Spinal cord (tissue), 10 donors: ENCODE data around the gene ADH4. TPM values are rescaled to one million over a fixed set of nuclear protein-coding genes. Genes with fewer than 3 reads are reported as not detected.

Experiments used
- DNase-seq, 6 donors: peaks; one replicate each; pipeline versions ENCODE4 v3.0.0 to v3.0.0-alpha.2; 2013 to 2015; ENCODE audit warnings: low spot score in 6 of 6, low read depth in 4 of 6
- H3K27ac ChIP-seq: one replicate; pipeline ENCODE4 v1.5.1; 2013; ENCODE audit warnings: low read depth, low read length, control low read depth
- H3K27me3 ChIP-seq: one replicate; pipeline ENCODE4 v1.6.1; 2013; ENCODE audit warnings: low read length; ENCODE audit not compliant: control insufficient read depth, insufficient read depth
- H3K36me3 ChIP-seq: one replicate; pipeline ENCODE4 v1.6.1; 2013; ENCODE audit warnings: low read length; ENCODE audit not compliant: control insufficient read depth, insufficient read depth
- H3K4me1 ChIP-seq: one replicate; pipeline ENCODE4 v1.6.1; 2013; ENCODE audit warnings: low read length; ENCODE audit not compliant: control insufficient read depth, insufficient read depth
- H3K4me3 ChIP-seq: one replicate; pipeline ENCODE4 v1.5.1; 2013; ENCODE audit warnings: low read depth, low read length, control low read depth
- H3K9me3 ChIP-seq: one replicate; pipeline ENCODE4 v1.6.1; 2013; ENCODE audit warnings: low read length; ENCODE audit not compliant: control insufficient read depth, insufficient read depth
- WGBS: methylation state at CpG from one replicate; pipeline ENCODE4 v1.1.5; 2013; ENCODE audit warnings: missing lambda C conversion rate; ENCODE audit not compliant: insufficient coverage; 5-methylcytosine and 5-hydroxymethylcytosine counted together
- polyA plus RNA-seq, 2 donors: library from polyadenylated mRNA; unstranded; fragments of 120-200 nt; gene quantifications; one replicate each; pipeline ENCODE4 v1.2.1, GENCODE V29; 2013; ENCODE audit not compliant: insufficient read length in 2 of 2
- total RNA-seq, 2 donors: library from RNA; depleted of rRNA in 1 of 2; stranded (reverse); fragments of 120-200 nt in 1 of 2; fragments of >200 nt in 1 of 2; gene quantifications; one replicate each; pipeline versions ENCODE4 v1.2.3 to v1.2.4, GENCODE V29; 2013 to 2014
- donor health status: healthy.

ADH4 gene
- total and polyA plus RNA-seq, 4 donors, result 0.26 TPM; not detected in 3

DNA sequence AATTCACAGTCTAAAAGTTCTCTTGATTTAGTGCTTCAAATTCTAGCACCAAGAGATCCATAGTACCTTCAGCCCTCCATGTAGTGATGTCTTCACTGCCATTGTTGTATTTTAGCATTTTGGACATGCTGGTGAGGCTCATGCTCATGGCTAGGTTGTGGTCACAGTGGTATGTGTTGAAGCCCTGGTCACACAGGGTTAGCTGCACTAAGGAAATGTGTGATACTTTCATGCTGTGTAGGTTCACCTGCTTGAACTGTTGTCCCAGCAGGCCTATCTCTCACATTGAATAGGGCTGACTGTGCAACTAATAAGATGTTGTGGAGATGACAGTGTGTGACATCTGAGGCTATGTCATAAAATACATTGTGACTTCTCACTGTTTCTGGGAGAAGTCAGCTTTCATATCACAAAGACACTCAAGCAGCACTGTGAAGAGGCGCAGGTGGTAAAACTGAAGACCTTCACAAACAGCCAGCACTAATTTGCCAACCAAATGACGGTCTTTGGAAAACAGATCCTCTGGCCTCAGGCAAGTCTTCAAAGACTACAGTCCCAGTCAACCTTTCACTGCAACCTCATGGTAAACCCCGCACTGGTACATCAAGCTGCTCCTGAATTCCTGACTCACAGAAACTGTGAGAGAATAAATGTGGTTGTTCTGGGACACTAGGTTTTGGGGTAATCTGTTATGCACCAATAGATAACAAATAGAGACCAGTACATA lies 17.4 kb upstream of the ADH4 start:
- Histone ChIP-seq H3K36me3 (no peaks in the 10 kb centered on the region), H3K4me3 (no peak overlapping the region), H3K4me1 (no peaks in the 10 kb centered on the region), H3K9me3 (no peaks in the 10 kb centered on the region), H3K27ac (no peak overlapping the region), H3K27me3 (no peaks in the 10 kb centered on the region)
- DNase-seq, result no peak
- WGBS, result 90% methylated on average over 2 of the region's 3 CpGs

GRCh38 chr4:99159699-99160098 lies 15.6 kb upstream of the ADH4 start:
- Histone ChIP-seq H3K9me3 (no peaks in the 10 kb centered on the region), H3K4me1 (no peaks in the 10 kb centered on the region), H3K4me3 (no peak overlapping the region), H3K36me3 (no peaks in the 10 kb centered on the region), H3K27ac (no peak overlapping the region), H3K27me3 (no peaks in the 10 kb centered on the region)
- DNase-seq, result no peak
- no CpG with 5 or more reads among the region's 1 CpG for WGBS

DNA sequence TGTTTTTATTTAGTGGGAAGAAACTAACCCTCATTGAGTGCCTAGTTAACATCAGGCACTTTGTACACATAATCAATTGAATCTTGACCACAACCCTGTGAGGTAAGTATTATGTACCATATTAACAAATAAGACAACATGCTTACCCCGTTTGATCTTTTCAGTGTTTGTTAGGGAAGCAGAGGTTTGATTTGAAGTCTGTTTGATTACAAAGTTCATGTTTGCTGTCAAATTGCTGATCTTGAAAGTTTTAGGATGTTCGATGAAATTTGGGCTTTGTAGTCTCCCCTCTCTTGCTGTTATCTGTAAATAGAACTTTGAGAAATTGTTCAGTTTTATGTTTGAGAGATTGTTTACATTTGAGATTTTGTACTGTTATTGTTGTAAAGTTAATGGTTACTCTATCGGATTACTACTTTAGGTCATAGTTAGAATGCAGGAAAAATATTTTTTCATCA lies 13.4 kb upstream of the ADH4 start:
- H3K27me3 ChIP-seq, result no peaks in the 10 kb centered on the region
- H3K4me1 ChIP-seq, result no peaks in the 10 kb centered on the region
- 91% methylated on average over 1 of the region's 3 CpGs for WGBS
- no peak overlapping the region for H3K4me3 ChIP-seq
- H3K36me3 ChIP-seq, result no peaks in the 10 kb centered on the region
- no peak for DNase-seq
- no peaks in the 10 kb centered on the region for H3K9me3 ChIP-seq
- H3K27ac ChIP-seq, result no peak overlapping the region

DNA sequence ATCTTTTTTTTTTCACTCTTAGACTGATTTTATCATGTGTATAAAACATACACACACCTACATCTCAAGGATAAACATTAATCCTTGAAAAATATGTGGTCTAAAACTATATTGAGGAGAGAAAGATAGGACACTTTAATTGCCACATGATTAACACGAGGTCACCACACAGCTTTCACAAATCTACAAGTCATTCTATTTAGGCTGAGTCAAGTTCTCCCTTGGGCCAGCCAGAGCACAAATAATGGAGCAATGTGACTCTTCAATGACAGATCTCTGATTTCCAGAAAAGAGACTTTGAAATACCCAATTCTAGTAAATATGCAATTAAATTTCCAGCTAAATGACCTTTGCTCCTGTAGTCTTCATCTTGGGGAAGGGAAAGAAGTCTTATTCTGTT lies 12.9 kb upstream of the ADH4 start:
- no CpG with 5 or more reads among the region's 1 CpG for WGBS
- H3K36me3 ChIP-seq, result no peaks in the 10 kb centered on the region
- H3K4me3 ChIP-seq, result no peak overlapping the region
- no peak for DNase-seq
- no peaks in the 10 kb centered on the region for H3K27me3 ChIP-seq
- no peaks in the 10 kb centered on the region for H3K9me3 ChIP-seq
- H3K4me1 ChIP-seq, result no peaks in the 10 kb centered on the region
- H3K27ac ChIP-seq, result no peak overlapping the region

GRCh38 chr4:99154658-99155342 lies 10.7 kb upstream of the ADH4 start:
- WGBS, result no CpG with 5 or more reads among the region's 4 CpGs
- Histone ChIP-seq H3K27ac (no peak overlapping the region), H3K27me3 (no peaks in the 10 kb centered on the region), H3K4me1 (no peaks in the 10 kb centered on the region), H3K36me3 (no peaks in the 10 kb centered on the region), H3K4me3 (no peak overlapping the region), H3K9me3 (no peaks in the 10 kb centered on the region)
- no peak for DNase-seq

GRCh38 chr4:99151995-99152394 lies 7.9 kb upstream of the ADH4 start:
- no peaks in the 10 kb centered on the region for H3K4me1 ChIP-seq
- no peaks in the 10 kb centered on the region for H3K9me3 ChIP-seq
- H3K27ac ChIP-seq, result no peak overlapping the region
- H3K27me3 ChIP-seq, result no peaks in the 10 kb centered on the region
- no peak for DNase-seq
- H3K4me3 ChIP-seq, result no peak overlapping the region
- no peaks in the 10 kb centered on the region for H3K36me3 ChIP-seq
- no CpG with 5 or more reads among the region's 1 CpG for WGBS

DNA sequence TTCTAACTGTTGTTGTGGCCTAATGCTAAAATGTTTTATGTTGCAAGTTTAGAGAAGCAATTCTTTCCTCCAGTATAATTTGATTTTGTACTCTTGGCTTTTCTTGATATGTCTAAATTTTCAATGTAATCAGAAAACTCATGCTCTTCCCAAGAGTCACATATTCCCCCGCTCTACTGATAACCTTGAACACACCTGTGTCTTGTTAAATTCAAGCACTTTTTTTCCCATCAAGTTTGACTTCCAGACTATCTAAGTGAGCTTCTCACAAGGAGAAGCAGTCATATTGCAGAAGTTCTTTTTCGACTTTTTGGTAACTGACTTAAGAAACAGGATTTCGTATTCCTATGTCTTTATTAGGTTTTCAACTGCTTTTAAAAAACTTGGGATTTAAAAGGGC lies 7.4 kb upstream of the ADH4 start:
- Histone ChIP-seq H3K27me3 (no peaks in the 10 kb centered on the region), H3K4me3 (no peak overlapping the region), H3K27ac (no peak overlapping the region), H3K9me3 (no peaks in the 10 kb centered on the region), H3K4me1 (no peaks in the 10 kb centered on the region), H3K36me3 (no peaks in the 10 kb centered on the region)
- DNase-seq, result no peak
- 100% methylated on average over 1 of the region's 3 CpGs for WGBS

GRCh38 chr4:99149426-99150019 lies 5.4 kb upstream of the ADH4 start:
- Histone ChIP-seq H3K27ac (no peak overlapping the region), H3K27me3 (no peaks in the 10 kb centered on the region), H3K4me3 (no peak overlapping the region), H3K9me3 (no peaks in the 10 kb centered on the region), H3K36me3 (no peaks in the 10 kb centered on the region), H3K4me1 (no peaks in the 10 kb centered on the region)
- DNase-seq, result no peak
- no CpG with 5 or more reads among the region's 6 CpGs for WGBS

GRCh38 chr4:99148550-99148949 lies 4.5 kb upstream of the ADH4 start:
- whole genome bisulfite sequencing, result no CpG with 5 or more reads among the region's 1 CpG
- Histone ChIP-seq H3K27me3 (no peaks in the 10 kb centered on the region), H3K36me3 (no peaks in the 10 kb centered on the region), H3K4me3 (no peak overlapping the region), H3K27ac (no peak overlapping the region), H3K4me1 (no peaks in the 10 kb centered on the region), H3K9me3 (no peaks in the 10 kb centered on the region)
- DNase-seq, result no peak

DNA sequence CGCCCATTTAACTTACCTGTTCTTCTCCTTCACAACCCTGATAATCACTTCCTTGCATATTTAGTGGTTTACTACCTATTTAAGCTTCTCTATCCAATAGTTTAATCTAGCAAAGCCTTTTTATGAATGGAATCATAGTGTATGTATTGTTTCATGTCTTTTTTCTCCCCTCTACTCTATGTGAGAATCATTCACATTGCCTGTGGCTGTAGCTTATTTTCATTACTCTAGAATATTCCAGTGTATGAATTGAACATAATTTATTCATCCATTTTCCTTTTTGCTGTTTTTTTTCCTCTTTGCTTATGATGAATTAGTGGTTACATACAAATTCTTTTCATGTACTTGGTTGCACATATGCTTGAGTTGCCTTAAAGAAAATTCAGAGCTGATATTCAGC lies 490 bp upstream of the ADH4 start:
- Histone ChIP-seq H3K4me1 (no peaks in the 10 kb centered on the region), H3K9me3 (no peaks in the 10 kb centered on the region), H3K4me3 (no peak overlapping the region), H3K36me3 (no peaks in the 10 kb centered on the region), H3K27ac (no peak overlapping the region), H3K27me3 (no peaks in the 10 kb centered on the region)
- WGBS, result no CpG with 5 or more reads among the region's 1 CpG
- DNase-seq, result no peak
